NT2/D1 (cell line): ENCODE data around the gene CUZD1.

Source experiments
- DNase-seq: peaks from one replicate; pipeline ENCODE4 v3.0.0-alpha.2; 2011; ENCODE audit warnings: low read depth, low spot score
- H3K27me3 ChIP-seq: 2 replicates; pipeline ENCODE4 v1.6.0; 2011; ENCODE audit warnings: mild to moderate bottlenecking; ENCODE audit not compliant: insufficient read length, insufficient read depth
- H3K36me3 ChIP-seq: 2 replicates; pipeline ENCODE4 v1.6.1; 2011; ENCODE audit warnings: mild to moderate bottlenecking, low read length, mixed read lengths; ENCODE audit not compliant: insufficient read depth, insufficient read length
- H3K4me1 ChIP-seq: 2 replicates; pipeline ENCODE4 v1.5.1; 2011; ENCODE audit not compliant: insufficient read depth, insufficient read length
- H3K4me3 ChIP-seq: 2 replicates; pipeline ENCODE4 v1.5.1; 2011; ENCODE audit warnings: low read depth; ENCODE audit not compliant: insufficient read length
- H3K9ac ChIP-seq: 2 replicates; pipeline ENCODE4 v1.6.0; 2011; ENCODE audit warnings: low read depth; ENCODE audit not compliant: insufficient read length
- H3K9me3 ChIP-seq: 2 replicates; pipeline ENCODE4 v1.5.1; 2011; ENCODE audit warnings: mild to moderate bottlenecking, low read length; ENCODE audit not compliant: insufficient read depth
- SUZ12 ChIP-seq: IDR thresholded peaks from 2 replicates; pipeline ENCODE4 v1.6.1; 2011; ENCODE audit not compliant: insufficient read length, insufficient read depth; ENCODE audit errors: extremely low read depth
- YY1 ChIP-seq: IDR thresholded peaks from 2 replicates; pipeline ENCODE4 v1.6.1; 2011; ENCODE audit not compliant: insufficient read length, insufficient read depth
- ZNF274 ChIP-seq: IDR thresholded peaks from 2 replicates; pipeline ENCODE4 v1.6.1; 2011; ENCODE audit warnings: mild to moderate bottlenecking, low read depth, low read length

CUZD1 gene

DNA sequence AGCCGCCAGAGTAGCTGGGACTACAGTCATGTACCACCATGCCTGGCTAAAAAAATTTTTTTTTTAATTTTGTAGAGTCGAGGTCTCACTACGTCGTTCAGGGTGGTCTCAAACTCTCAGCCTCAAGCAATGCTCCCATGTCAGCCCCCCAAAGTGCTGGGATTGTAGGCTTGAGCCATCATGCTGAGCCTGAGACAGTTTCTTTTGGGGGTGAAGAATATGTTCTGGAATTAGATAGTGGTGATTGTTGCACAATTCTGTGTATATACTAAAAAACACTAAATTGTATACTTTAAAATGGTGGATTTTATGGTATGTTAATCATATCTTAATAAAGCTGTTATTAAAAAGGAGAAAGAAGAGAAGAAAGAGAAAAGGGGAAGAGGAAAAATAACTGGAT, 1.5 kb downstream of the CUZD1 start:
- Histone ChIP-seq H3K9me3 (no peaks in the 10 kb centered on the region), H3K4me3 (no peak overlapping the region), H3K27me3 (no peaks in the 10 kb centered on the region), H3K4me1 (no peaks in the 10 kb centered on the region), H3K9ac (no peak overlapping the region), H3K36me3 (no peaks in the 10 kb centered on the region)
- no peak for DNase-seq
- TF ChIP-seq ZNF274: no peak
- TF ChIP-seq YY1: no peak
- TF ChIP-seq SUZ12: no peak

- Histone ChIP-seq H3K36me3 (no peaks in the 10 kb centered on the region), H3K27me3 (no peaks in the 10 kb centered on the region), H3K9ac (no peak overlapping the region), H3K4me1 (no peaks in the 10 kb centered on the region), H3K9me3 (no peaks in the 10 kb centered on the region), H3K4me3 (no peak overlapping the region)
- no peak for DNase-seq
- TF ChIP-seq YY1 (no peak), ZNF274 (no peak), SUZ12 (no peak)
These were observed 4.1 kb downstream of the CUZD1 start for GRCh38 chr10:122841569-122841968.

DNA sequence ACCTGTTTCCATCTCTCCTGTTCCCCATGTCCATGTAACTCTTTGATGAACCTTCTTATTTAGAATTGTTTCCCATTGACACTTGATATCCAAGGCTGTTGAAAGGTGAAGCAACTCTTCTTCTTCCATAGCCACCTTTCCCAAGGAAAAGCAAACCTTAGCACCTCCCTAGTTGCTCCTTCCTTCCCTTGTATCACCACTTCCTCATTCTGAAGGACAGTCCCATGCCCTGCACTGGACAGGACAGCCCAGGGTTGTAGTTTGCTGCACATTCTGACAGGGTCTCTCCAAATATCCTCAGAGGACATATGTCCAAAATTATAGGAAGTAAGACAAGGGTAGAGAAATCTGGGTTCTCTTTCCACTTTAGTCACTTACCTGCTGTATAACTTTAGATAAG, 6.2 kb downstream of the CUZD1 start:
- Histone ChIP-seq H3K36me3 (no peaks in the 10 kb centered on the region), H3K4me3 (no peak overlapping the region), H3K9ac (no peak overlapping the region), H3K27me3 (no peaks in the 10 kb centered on the region), H3K9me3 (0 out of 2 replicates have a peak, but pooled peaks cover 6% of the 10 kb centered on the region), H3K4me1 (no peaks in the 10 kb centered on the region)
- TF ChIP-seq YY1: no peak
- TF ChIP-seq SUZ12: no peak
- no peak for TF ChIP-seq ZNF274
- DNase-seq: no peak

DNA sequence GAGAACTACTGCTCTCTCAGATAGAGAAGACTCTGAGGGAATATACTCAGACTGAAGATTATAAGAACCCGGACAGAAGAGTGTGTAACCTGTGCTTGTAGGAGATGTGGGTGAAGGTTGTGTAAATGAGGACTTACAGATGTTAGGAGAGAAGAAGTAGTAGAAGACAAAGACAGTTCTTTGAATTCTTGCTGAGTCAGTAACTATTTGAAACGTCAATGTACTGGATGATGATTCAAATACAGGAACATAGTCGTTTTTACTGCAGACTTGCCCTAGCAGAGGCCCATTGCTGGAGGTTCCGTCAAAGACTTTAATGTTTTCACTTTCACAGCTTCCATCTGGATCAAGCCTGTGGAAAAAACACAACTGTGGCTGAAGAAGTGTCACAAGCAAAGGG, 6.8 kb downstream of the CUZD1 start:
- H3K9me3 ChIP-seq: 0 out of 2 replicates have a peak, but pooled peaks cover 6% of the 10 kb centered on the region
- H3K4me1 ChIP-seq: no peaks in the 10 kb centered on the region
- no peak for TF ChIP-seq SUZ12
- TF ChIP-seq YY1: no peak
- no peak for TF ChIP-seq ZNF274
- H3K4me3 ChIP-seq: no peak overlapping the region
- DNase-seq: no peak
- H3K9ac ChIP-seq: no peak overlapping the region
- H3K27me3 ChIP-seq: no peaks in the 10 kb centered on the region
- H3K36me3 ChIP-seq: no peaks in the 10 kb centered on the region

DNA sequence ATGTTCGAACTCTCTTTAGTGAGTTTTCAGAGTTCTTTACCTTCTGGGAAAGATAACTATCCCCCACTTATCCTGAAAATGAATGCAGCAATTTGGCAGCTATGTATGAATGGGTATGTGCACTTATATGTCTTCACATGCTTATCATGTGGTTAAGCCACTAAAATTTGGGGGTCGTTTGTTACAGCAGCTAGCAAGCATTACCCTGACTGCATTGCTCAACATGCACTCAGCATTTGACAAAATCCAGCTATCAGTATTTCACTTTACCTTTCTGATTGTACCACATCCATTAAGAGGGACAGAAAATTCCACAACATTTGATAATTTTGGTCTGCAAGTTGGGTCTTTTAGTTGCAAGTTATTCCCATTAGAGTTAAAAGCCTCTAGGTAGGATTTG, 9.7 kb downstream of the CUZD1 start:
- TF ChIP-seq YY1: no peak
- no peak for TF ChIP-seq ZNF274
- no peak for TF ChIP-seq SUZ12
- no peaks in the 10 kb centered on the region for H3K27me3 ChIP-seq
- no peaks in the 10 kb centered on the region for H3K36me3 ChIP-seq
- no peak for DNase-seq
- H3K9ac ChIP-seq: no peak overlapping the region
- H3K4me1 ChIP-seq: no peaks in the 10 kb centered on the region
- 0 out of 2 replicates have a peak, but pooled peaks cover 6% of the 10 kb centered on the region for H3K9me3 ChIP-seq
- no peak overlapping the region for H3K4me3 ChIP-seq

GRCh38 chr10:122830965-122831353, 14.7 kb downstream of the CUZD1 start:
- H3K9ac ChIP-seq: no peak overlapping the region
- DNase-seq: no peak
- no peak for TF ChIP-seq YY1
- no peak for TF ChIP-seq SUZ12
- no peak for TF ChIP-seq ZNF274
- no peak overlapping the region for H3K4me3 ChIP-seq
- no peaks in the 10 kb centered on the region for H3K36me3 ChIP-seq
- H3K4me1 ChIP-seq: peaks cover 2% of the 10 kb centered on the region
- H3K9me3 ChIP-seq: 0 out of 2 replicates have a peak, but pooled peaks cover 3% of the 10 kb centered on the region
- no peaks in the 10 kb centered on the region for H3K27me3 ChIP-seq

- peaks cover 2% of the 10 kb centered on the region for H3K4me1 ChIP-seq
- no peaks in the 10 kb centered on the region for H3K27me3 ChIP-seq
- H3K9ac ChIP-seq: no peak overlapping the region
- no peak overlapping the region for H3K4me3 ChIP-seq
- no peaks in the 10 kb centered on the region for H3K36me3 ChIP-seq
- no peaks in the 10 kb centered on the region for H3K9me3 ChIP-seq
- no peak for DNase-seq
- TF ChIP-seq YY1 (no peak), ZNF274 (no peak), SUZ12 (no peak)
These were observed 15.2 kb downstream of the CUZD1 start for GRCh38 chr10:122830273-122830964.

GRCh38 chr10:122829454-122829853, 16.2 kb downstream of the CUZD1 start:
- TF ChIP-seq ZNF274: no peak
- no peak for TF ChIP-seq SUZ12
- no peak for TF ChIP-seq YY1
- no peak for DNase-seq
- Histone ChIP-seq H3K36me3 (no peaks in the 10 kb centered on the region), H3K4me1 (peaks cover 2% of the 10 kb centered on the region), H3K27me3 (no peaks in the 10 kb centered on the region), H3K9me3 (no peaks in the 10 kb centered on the region), H3K9ac (no peak overlapping the region), H3K4me3 (no peak overlapping the region)
